Measurements from ENCODE around the gene VSTM5.
"Not testable (repeated sequence)": the region's sequence is repeated elsewhere in the genome, so short reads cannot be mapped to it uniquely, and the experiment has no call there.

The VSTM5 gene

DNA sequence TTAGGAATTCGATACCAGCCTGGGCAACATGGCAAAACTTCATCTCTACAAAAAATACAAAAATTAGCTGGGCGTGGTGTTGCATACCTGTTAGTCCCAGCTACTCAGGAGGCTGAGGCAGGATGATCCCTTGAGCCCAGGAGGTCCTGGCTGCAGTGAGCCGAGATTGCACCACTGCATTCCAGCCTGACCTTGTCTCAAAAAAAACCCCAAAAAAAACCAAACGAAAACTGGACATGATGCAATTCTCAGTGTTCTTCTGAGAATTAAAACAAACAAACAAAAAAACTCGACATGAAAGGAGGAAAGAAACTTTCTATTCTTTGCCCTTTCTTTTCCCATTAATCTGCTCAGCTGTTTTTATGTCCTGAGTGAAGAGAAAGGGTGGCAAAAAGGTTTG is 58.9 kb downstream of the VSTM5 start:
- DNase-seq (ENCODE audit: low spot score) = no peak

DNA sequence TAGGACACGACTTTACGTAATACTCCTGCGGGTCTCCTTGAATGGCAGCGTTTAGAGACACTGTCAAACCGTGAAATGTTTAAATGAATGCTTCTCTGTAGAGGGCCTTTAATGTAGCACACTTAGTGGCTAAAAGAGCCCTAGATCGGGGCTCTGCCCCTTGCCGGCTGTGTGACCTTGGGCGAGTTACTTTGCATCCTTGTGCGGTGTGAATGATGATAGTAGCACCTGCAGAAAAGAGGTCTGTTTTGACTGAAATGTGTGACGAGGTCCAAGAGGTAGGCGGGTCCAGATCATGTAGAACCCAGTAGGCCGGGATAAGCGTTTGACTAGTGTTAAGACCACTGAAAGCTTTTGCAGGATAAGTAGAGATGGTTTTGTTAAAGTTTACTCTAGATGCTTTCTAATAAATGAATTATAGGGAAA is 65.5 kb downstream of the VSTM5 start:
- DNase-seq (ENCODE audit: low spot score) = no peak

DNA sequence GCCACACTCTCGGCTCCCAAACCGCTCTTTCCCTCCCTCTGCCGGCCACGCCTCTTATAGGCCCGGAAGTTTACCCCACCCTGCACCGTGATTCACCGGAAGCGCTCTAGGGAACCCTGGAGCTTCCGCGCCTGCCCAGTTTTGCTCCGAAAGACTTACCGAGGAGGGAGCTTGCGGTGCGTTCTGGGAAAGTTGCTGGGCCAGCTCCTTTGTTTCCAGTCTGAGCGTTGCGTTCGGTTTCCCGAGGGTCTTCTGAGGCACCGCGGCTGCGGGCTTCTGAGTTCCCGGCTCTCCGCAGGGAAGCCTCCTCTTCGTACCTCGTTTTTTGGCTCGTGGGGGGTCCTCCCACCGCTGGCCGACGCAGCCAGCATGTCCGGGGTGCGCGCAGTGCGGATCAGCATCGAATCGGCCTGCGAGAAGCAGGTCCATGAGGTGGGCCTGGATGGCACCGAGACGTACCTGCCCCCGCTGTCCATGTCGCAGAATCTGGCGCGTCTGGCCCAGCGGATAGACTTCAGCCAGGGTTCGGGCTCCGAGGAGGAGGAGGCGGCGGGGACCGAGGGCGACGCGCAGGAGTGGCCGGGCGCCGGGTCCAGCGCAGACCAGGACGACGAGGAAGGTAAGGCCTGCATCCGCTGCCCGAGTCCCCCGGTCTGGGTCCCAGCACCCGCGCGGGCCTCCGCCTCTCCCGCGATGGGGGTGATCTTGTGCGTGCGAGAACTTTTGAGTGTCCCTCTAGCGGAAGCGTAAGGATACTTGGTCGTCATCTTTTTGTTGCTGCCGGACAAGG is 66.1 kb downstream of the VSTM5 start, which contains the start of gene MED17:
Gene MED17 (plus strand): TSS at position 138 of the 790 bp plus-strand sequence. CDS start 232 bp downstream, at position 370.
- peak; percentile 91 for DNase-seq (ENCODE audit: low spot score)

DNA sequence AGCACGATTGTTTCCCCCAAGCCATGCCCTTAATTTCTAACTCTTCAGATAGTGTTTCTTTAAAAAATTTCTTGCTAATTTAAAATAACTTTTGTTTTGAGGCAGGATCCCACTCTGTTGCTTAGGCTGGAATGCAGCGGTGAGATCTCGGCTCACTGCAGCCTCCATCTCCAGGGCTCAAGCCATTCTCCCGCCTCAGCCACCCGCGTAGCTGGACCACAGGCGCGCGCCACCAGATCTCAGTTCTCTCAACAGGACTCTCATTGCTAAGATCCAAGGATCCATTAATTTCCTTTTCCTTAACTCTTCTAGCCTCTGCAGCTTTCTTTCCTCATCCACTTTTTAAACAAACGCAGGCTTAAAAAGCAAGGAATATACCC is 66.7 kb downstream of the VSTM5 start:
- no peak for DNase-seq (ENCODE audit: low spot score)

DNA sequence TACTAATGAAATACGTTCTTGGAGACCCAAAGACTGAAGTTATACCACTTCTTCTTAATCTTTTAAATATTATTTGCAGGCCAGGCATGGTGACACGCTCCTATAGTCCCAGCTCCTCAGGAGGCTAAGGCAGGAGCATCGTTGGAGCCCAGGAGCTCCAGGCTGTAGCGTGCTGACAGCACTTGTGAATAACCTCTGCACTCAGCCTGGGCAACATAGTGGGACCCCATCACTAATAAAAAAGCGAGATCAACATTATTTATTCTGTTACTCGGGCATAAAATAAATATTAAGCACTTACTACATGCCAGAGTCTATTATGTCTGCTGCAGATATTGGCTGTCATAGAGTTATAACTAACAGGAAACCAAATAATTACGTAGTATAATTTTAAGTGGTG is 67.1 kb downstream of the VSTM5 start:
- DNase-seq (ENCODE audit: low spot score) = no peak

DNA sequence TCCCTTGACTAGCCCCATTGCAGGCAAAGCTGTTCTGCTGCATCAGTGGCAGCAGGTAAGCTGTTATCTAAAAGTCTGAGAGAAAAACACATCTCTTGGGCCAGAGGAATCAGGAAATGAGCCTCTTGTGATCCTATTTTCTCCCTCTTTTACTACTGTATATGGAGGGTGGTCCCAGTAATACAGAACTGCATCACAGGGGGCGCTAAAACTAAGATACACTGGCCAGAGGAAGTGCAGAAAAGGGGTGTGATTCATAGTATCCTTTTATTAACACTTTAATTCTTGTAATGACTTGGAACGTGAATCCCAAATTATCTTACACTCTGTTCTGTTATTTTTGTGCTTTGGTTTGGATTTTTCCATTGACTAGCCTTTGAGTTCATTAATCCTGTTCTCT is 75.1 kb downstream of the VSTM5 start:
- peak; percentile 16 for DNase-seq (ENCODE audit: low spot score)

DNA sequence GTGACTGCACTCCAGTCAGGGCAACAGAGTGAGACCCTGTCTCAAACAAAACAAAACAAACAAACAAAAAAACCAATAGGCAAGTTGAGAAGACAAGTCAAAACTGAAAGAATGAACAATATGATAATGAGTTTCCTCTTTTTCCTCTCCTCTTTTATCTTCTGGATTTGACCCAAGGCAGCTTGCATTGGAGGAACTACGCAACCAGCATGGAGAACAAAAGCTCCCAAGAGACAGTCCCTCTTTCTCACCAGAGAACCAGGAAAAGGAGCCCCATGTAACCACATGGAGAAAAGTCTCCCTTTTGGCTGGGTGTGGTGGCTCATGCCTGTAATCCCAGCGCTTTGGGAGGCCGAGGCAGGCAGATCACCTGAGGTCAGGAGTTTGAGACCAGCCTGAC is 75.9 kb downstream of the VSTM5 start:
- not testable (repeated sequence) for DNase-seq (ENCODE audit: low spot score)

DNA sequence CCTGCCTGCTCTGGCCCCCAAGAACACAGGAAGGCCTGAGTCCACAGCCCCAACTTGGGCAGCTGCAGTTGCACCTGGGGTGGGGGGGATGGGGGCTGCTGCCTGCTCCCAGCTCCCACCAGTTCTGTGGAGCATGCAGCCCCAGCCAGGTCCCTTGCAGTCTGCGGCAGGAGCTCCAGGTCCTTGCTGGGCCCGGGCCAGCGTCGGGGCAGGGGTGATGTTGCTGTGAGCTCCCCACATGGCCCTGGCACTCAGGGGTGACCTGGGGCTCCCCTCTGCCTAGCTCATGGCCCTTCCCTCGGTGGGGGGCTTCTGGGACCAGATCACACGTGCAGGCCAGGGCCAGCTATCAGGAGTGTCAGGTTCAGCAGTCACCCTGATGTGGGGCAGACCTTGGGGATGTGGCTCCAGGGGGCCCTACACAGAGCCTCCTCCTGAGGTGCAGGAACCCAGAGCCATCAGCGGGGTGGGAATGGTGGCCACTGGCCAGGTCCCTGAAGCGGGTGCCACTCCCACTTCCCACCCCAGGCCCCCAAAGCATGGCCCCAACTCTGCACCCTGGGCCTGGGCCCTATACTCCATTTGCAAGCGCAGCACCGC is 76.7 kb downstream of the VSTM5 start:
- no peak for DNase-seq (ENCODE audit: low spot score)

DNA sequence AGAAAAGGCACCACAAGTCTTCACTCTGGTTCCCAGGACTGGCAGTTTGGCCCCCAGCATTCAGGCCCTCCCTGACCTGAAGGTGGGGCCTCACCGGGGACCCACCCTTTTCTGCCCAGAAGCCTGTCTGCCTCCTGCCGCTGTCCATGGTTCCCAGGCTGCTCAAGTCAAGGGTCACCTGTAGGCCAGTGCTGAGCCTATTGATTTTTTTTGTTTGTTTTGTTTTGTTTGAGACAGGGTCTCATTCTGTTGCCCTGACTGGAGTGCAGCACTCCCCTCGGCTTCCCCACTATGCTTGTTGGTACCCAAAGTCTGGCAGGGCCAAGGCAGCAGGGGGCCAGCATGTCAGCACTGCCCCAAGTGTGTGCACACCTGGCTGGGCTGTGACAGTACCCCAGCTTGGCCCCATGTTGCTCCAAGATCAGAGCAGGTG is 77.4 kb downstream of the VSTM5 start:
- no peak for DNase-seq (ENCODE audit: low spot score)

DNA sequence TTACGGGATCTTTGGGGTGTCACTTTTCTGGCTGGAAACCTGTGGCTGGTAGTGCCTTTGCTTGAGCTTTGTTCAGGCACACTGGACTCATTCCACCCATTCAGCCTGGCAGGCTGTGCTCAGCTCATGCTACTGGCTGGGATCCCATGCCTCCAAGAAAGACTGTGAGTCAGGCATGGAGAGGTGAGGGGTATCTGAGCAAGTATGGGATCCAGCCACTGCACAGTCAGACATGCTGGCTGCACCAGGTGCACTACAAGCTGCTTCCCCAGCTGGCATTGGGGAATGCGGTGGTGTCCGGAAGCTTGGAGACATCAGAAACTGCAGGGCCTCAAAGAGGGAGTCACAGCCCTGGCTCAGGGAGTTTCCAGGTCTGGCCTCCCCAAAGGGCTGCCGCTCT is 78.3 kb downstream of the VSTM5 start:
- no peak for DNase-seq (ENCODE audit: low spot score)

DNA sequence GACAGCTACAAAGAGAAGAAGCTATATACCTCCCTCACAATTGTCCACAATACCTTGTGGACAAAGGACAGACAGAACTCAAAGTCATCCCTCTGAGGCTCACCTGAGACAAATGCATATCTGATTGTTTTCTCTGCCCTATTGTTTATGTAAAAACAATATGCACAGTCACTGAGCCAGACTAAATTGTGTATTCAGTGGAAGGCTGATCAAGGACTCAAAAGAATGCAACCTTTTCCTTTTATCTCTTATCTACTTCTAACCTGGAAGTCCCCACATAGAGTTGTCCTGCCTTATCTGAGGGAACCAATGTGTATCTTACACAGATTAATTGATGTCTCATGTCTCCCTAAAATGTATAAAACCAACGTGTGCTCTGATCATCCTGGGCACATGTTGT is 80.3 kb downstream of the VSTM5 start:
- no peak for DNase-seq (ENCODE audit: low spot score)
